Measurements from ENCODE around the gene TMC1.

DNA sequence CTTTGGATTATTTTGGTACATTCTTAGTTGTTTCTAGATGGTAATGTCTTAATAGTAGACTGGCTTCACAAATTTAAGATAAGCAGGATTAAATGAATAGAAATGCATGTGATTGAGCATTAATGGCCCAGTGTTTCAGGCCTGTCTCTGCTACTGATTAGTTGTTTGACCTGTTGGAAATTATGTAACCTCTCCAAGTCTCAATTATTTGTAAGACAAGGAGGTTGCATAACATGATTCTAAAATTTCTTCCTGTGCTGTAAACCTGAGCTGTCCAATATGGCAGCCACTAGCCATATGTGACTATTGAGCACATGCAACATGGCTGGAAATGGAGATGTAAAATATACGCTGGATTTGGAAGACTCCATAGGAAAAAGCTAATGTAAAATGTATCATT is 333.9 kb downstream of the TMC1 start:
- TF ChIP-seq SP1 (IDR thresholded peaks at IDR 0.05) = no peak
- TF ChIP-seq SP1 (CRISPR knock-in tag; IDR thresholded peaks at IDR 0.05) = no peak
- no peak for TF ChIP-seq ADNP (CRISPR knock-in tag; IDR thresholded peaks at IDR 0.05)
- TF ChIP-seq MXD4 (CRISPR knock-in tag; IDR thresholded peaks at IDR 0.05) = no peak
- no peak for TF ChIP-seq MAFK (conservative IDR thresholded peaks at IDR 0.05 in 1 of 2, IDR thresholded peaks at IDR 0.05 in 1 of 2; ENCODE audit: low read length in 2 of 2)
- TF ChIP-seq, protein P1, sequence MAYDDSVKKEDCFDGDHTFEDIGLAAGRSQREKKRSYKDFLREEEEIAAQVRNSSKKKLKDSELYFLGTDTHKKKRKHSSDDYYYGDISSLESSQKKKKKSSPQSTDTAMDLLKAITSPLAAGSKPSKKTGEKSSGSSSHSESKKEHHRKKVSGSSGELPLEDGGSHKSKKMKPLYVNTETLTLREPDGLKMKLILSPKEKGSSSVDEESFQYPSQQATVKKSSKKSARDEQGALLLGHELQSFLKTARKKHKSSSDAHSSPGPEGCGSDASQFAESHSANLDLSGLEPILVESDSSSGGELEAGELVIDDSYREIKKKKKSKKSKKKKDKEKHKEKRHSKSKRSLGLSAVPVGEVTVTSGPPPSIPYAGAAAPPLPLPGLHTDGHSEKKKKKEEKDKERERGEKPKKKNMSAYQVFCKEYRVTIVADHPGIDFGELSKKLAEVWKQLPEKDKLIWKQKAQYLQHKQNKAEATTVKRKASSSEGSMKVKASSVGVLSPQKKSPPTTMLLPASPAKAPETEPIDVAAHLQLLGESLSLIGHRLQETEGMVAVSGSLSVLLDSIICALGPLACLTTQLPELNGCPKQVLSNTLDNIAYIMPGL (CRISPR knock-in tag; IDR thresholded peaks at IDR 0.05; ENCODE audit: borderline replicate concordance in 1 of 2, low read depth in 1 of 2) = no peak
- TF ChIP-seq, protein P2, sequence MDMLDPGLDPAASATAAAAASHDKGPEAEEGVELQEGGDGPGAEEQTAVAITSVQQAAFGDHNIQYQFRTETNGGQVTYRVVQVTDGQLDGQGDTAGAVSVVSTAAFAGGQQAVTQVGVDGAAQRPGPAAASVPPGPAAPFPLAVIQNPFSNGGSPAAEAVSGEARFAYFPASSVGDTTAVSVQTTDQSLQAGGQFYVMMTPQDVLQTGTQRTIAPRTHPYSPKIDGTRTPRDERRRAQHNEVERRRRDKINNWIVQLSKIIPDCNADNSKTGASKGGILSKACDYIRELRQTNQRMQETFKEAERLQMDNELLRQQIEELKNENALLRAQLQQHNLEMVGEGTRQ (IDR thresholded peaks at IDR 0.05; ENCODE audit: low read depth, low read length) = no peak
- TF ChIP-seq, protein P2 (CRISPR knock-in tag; IDR thresholded peaks at IDR 0.05; ENCODE audit: borderline replicate concordance) = no peak
- TF ChIP-seq CEBPB (IDR thresholded peaks at IDR 0.05; ENCODE audit: borderline replicate concordance, low read depth, low read length) = no peak
- no peak for TF ChIP-seq ZNF263 (CRISPR knock-in tag; IDR thresholded peaks at IDR 0.05)
- TF ChIP-seq NBN (conservative IDR thresholded peaks at IDR 0.05) = no peak
- no peak for TF ChIP-seq AGO2 (optimal IDR thresholded peaks at IDR 0.05; ENCODE audit: low read depth, low read length)

Data from HepG2 (cell line).